ENCODE results near the gene TMEM131. TPM values are rescaled to one million over a fixed set of nuclear protein-coding genes. Genes with fewer than 3 reads are reported as not detected.

TMEM131 gene
- total RNA-seq, 4 donors from 2014 or later: 24.1 to 44.6 (median 34.4) TPM

GRCh38 chr2:97798416-97798815 lies 197.3 kb downstream of the TMEM131 start:
- no peak for TF ChIP-seq CTCF (IDR thresholded peaks at IDR 0.05)
- ATAC-seq (ENCODE audit: low FRiP score): no peak
- DNase-seq (ENCODE audit: low spot score): no peak

- no peak for TF ChIP-seq CTCF (IDR thresholded peaks at IDR 0.05)
- no peak for ATAC-seq (ENCODE audit: low FRiP score)
- no peak for DNase-seq (ENCODE audit: low spot score)
Measured at GRCh38 chr2:97797355-97797754, 198.4 kb downstream of the TMEM131 start.

- DNase-seq (ENCODE audit: low spot score) (no peak), ATAC-seq (ENCODE audit: low FRiP score) (no peak)
- TF ChIP-seq CTCF (IDR thresholded peaks at IDR 0.05): no peak
Measured at GRCh38 chr2:97796465-97797126, 199.2 kb downstream of the TMEM131 start.

GRCh38 chr2:97792416-97792815 lies 203.3 kb downstream of the TMEM131 start:
- ATAC-seq (ENCODE audit: low FRiP score) (no peak), DNase-seq (ENCODE audit: low spot score) (no peak)
- TF ChIP-seq CTCF (IDR thresholded peaks at IDR 0.05): no peak

- no peak for DNase-seq (ENCODE audit: low spot score)
- TF ChIP-seq CTCF (IDR thresholded peaks at IDR 0.05): no peak
- no peak for ATAC-seq (ENCODE audit: low FRiP score)
Measured at GRCh38 chr2:97788986-97789644, 206.6 kb downstream of the TMEM131 start.

DNA sequence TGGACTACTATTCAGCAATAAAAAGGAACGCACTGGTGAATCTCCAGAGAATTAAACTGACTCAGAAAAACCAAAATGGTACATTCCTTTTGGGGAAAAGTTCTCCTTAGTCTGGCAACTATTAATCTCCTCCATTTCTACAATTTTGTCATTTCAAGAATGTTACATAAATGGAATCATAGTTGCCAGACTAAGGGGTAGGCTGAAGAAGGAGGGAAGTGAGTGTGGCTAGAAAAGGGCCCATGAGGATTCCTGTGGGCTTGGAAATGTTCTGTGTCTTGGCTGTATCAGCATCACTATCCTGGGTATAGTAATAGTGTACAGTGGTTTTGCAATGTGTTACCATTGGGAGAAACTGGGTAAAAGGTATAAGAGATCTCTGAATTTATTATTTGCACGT lies 209.9 kb downstream of the TMEM131 start:
- no peak for DNase-seq (ENCODE audit: low spot score)
- ATAC-seq (ENCODE audit: low FRiP score): no peak
- TF ChIP-seq CTCF (IDR thresholded peaks at IDR 0.05): no peak

DNA sequence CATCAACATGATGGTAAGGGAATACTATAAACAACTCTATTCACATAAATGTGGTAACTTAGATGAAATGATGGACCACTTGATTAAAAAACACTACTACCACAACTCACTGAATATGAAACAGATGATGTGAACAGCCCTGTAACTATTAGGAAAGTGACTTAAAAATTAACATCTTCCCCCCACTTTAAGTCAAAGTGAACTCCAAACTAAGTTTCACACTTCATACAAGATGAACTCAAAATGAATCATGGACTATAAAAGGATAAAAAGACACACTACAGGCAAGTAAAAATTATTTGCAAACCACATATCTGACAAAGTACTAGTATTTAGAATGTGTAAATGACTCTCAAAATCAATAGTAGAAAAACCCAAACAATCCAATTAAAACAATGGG lies 210.8 kb downstream of the TMEM131 start:
- DNase-seq (ENCODE audit: low spot score): no peak
- no peak for TF ChIP-seq CTCF (IDR thresholded peaks at IDR 0.05)
- no peak for ATAC-seq (ENCODE audit: low FRiP score)

Measured in omental fat pad (tissue), 4 donors.